HG03159 (cell line): ENCODE data around the gene BMPR1B.
"Not testable (repeated sequence)": the region's sequence is repeated elsewhere in the genome, so short reads cannot be mapped to it uniquely, and the experiment has no call there.

Source experiments
- ATAC-seq: cut with Tn5 transposase; IDR thresholded peaks from one replicate; pipeline ENCODE4 v1.9.1; 2021; ENCODE audit warnings: mild to moderate bottlenecking, moderate library complexity; ENCODE audit not compliant: unreplicated experiment

BMPR1B gene

GRCh38 chr4:94831607-94832006 lies 73.9 kb downstream of the BMPR1B start:
- no peak for ATAC-seq

DNA sequence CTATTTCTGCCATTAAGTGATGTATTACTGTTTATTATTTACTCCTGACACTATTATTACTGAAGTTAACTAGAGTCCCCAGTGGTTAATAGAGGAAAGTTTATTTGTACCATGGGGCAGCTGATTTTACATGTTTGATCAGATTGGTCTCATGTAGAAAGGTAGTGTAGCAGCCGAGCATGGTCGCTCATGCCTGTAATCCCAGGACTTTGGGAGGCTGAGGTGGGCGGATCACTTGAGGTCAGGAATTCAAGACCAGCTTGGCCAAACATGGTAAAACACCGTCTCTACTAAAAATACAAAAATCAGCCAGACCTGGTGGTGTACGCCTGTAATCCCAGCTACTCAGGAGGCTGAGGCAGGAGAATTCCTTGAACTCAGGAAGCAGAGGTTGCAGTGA lies 74.6 kb downstream of the BMPR1B start:
- not testable (repeated sequence) for ATAC-seq

- ATAC-seq, result no peak
These were observed 75.6 kb downstream of the BMPR1B start for GRCh38 chr4:94833394-94833793.

DNA sequence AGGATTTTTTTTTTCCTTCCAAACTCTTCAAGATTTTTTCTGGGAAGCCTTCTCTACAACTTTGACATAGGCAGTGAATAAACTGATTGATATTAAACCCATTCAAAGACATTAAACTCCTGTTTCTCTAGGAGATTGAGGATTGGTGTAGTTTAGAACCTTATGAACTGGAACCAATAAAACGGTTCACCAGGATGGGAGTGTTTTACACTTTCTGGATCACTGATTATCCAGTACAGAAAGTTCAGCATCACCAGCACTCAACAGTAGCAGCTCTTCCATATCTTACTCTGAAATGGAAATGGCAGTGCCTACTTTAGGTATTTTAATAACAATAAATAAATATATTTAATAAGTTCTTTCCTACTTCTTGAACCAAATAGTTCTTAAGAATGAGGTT lies 76.7 kb downstream of the BMPR1B start:
- no peak for ATAC-seq

GRCh38 chr4:94841166-94841863 lies 83.6 kb downstream of the BMPR1B start:
- ATAC-seq, result not testable (repeated sequence)

- no peak for ATAC-seq
These were observed 84.1 kb downstream of the BMPR1B start for GRCh38 chr4:94841864-94842221.

DNA sequence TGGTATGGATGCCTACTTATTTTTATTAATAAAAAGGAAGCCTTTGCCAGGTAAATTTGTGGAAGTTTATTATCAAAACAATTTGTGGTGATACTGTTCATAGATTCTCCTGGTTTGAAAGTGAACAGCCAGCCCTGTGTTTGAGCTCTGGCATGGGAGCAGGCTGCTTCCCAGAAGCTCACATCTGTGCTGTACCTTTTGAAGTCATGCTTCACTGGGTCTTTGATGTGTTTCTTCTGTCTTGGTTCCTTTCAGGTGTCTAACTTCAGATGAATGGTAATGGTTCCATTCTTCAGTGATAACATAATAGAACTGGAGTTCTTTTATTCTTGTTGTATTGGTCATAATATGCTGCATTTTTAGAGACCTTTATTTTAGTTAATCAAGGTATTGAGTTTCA lies 85.5 kb downstream of the BMPR1B start:
- no peak for ATAC-seq

GRCh38 chr4:94848326-94848725 lies 90.6 kb downstream of the BMPR1B start:
- ATAC-seq, result no peak

DNA sequence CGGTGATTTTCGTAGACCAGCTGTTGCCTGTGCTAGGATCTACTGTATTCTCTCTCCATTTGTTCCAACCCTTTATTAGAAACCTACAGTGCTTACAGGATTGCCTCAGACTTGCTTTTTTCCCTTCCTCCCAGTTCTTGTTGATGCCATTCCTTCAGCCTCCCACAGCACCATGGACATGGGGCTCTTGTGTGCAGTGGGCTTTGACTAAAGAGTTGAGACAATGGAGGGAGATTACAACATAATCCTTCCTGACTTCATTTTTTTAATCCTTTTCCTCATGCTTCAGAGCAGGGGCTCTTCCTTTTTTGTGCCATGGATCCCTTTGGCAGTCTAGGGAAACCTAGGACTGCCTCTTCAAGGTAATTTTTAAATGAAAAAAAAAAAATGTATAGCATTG lies 92.1 kb downstream of the BMPR1B start:
- no peak for ATAC-seq

DNA sequence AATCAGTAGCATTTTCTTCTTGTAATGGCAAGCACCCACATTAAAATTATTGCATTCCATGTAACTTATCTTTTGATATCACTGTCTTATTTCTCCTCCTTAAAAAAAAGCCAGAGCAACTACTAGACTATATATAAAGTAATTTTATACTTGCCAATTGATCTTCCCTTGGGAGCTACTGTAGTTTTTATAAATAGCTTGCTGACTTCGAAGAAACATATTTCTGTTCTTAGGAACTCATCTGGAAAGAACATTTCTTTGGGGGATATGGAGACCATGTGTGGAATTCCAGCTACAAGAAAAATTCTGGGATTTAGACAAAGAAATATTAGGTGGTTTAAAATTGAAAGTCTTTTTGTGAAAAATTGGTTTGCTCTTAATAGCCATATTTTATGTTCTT lies 94.9 kb downstream of the BMPR1B start:
- no peak for ATAC-seq

DNA sequence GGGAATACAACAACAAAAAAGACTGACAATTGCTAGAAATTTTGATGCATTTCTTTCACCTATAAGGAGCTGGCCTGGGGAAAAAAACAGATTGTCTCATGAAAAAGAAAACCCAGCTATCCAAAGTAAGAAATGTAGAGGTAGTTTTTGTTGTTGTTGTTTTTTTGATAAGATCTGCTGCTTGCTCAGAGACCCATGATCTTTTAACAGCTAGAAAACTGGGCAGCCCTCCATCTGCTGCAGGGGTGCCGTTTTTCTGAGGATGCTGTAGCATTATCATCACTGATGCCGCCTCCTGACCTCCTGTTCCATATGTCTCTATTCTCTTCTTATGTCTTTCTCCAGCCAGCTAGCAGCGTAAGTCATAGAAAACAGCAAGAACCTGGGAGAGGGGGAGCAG lies 98.3 kb downstream of the BMPR1B start:
- ATAC-seq, result no peak

DNA sequence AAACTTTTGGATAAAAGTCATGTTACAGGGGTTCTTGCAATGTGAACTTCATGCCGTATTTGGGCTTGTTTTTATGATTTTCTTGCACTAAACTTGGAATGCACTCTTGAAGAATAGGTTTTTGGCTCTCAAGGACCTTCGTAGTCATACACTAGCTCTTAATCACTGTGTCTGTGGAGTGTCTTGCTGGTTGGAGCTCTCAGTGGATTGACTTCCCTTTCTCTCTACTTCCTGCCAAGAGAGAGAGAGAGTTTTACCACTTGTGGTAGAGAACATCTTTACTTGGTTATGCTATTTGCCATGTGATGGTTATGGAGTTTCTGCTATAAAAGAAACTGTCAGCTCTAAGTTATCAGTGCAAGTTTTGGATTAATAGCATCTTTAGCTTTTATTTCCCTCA lies 112.4 kb downstream of the BMPR1B start:
- ATAC-seq, result no peak

- no peak for ATAC-seq
These were observed 114.0 kb downstream of the BMPR1B start for GRCh38 chr4:94871644-94872305.

GRCh38 chr4:94877973-94878372 lies 120.2 kb downstream of the BMPR1B start:
- ATAC-seq, result no peak

DNA sequence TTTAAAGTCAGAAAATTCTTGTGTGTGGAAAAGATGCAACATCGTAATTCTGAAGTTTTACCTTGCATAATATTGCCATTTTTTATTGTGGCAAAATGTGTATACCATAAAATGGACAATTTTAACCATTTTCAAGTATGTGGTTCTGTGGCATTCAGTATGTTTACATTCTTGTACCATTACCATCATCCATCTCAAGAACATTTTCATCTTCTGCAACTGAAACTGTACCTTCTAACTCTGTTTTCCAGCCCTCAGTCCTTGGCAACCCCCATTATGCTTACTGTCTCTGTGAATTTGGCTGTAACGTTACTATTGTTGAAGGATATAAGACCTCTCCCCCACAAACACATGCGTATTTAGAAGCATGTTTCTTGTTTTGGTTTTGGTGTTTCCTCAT lies 123.2 kb downstream of the BMPR1B start:
- no peak for ATAC-seq

GRCh38 chr4:94882756-94883155 lies 125.0 kb downstream of the BMPR1B start:
- no peak for ATAC-seq

GRCh38 chr4:94887027-94887426 lies 129.3 kb downstream of the BMPR1B start:
- ATAC-seq, result no peak

DNA sequence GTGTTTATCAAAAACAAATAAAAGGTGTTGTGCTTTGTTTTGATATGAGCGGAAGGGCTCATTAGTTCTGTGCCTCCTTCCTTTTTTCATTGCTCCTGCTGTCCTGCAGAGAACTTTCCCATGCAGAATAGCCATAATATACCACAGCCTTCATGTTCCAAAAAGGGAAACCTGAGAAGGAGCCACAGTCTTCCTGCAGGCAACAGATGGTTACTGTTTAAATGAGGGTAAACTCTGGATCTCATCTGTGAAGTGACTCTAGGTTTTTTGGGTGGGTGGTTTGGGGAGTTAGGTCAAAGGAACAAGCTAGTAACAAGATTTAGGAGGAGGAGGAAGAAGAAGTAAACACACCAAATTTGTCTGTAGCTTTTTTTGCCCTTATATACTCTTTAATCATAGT lies 131.8 kb downstream of the BMPR1B start:
- ATAC-seq, result no peak

DNA sequence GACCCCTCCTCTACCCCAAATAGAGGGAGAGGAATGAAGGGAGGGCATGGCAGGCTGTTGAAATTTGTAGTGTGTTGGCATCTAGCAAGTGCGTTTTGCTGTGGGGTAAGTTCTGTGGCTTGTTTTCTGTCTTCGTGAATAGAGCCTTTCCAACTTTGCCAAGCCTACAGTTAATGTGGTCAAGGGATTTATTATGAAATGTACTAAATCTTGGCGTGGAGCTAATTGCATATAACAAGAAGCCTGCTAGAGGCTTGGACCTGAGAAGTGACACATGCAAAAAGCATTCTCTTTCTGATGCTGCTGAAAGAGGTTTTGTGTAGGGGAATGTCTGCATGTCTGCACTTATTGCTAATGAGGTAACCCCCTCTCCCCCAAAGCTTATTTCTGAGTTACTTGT lies 132.2 kb downstream of the BMPR1B start:
- ATAC-seq, result no peak

- ATAC-seq, result no peak
These were observed 132.8 kb downstream of the BMPR1B start for GRCh38 chr4:94890579-94890978.

- ATAC-seq, result no peak
These were observed 134.3 kb downstream of the BMPR1B start for GRCh38 chr4:94892051-94892450.

DNA sequence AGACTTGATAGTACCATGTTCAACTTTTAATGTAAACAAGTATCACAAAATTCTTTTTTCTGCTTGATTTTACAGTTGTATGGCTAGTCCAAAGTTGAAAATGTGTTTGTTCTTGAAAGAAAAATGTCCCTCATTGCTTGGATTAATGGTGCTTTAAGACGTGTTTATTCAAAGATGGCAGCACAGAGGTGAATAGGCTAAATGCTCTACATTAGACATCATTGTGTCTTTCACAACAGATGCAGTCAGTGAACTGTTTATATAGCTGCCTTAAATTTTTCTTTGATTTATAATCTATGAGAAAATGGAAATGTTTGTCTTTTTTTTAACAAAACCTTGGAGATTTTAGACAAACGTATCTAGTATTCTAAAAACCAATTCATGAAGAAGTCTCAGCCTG lies 137.3 kb downstream of the BMPR1B start:
- no peak for ATAC-seq

- ATAC-seq, result no peak
These were observed 139.3 kb downstream of the BMPR1B start for GRCh38 chr4:94897023-94897422.
